Stomach smooth muscle (tissue), 2 donors: ENCODE measurements around the gene PARK7.

Source experiments
- H3K27ac ChIP-seq: one replicate; pipeline ENCODE4 v1.7.0; 2013; ENCODE audit warnings: mild to moderate bottlenecking, low read length, inconsistent platforms
- H3K27me3 ChIP-seq, 2 donors: one replicate each; pipeline ENCODE4 v1.7.0; 2013; ENCODE audit warnings: low read length in 2 of 2; ENCODE audit not compliant: insufficient read depth in 2 of 2, control insufficient read depth in 1 of 2
- H3K36me3 ChIP-seq, 2 donors: one replicate each; pipeline ENCODE4 v1.7.0; 2013; ENCODE audit warnings: low read length in 2 of 2; ENCODE audit not compliant: control insufficient read depth in 2 of 2, insufficient read depth in 2 of 2
- H3K4me1 ChIP-seq: one replicate; pipeline ENCODE4 v1.7.0; 2013; ENCODE audit warnings: low read length; ENCODE audit not compliant: control insufficient read depth, insufficient read depth
- H3K4me3 ChIP-seq, 2 donors: one replicate each; pipeline ENCODE4 v1.7.0; 2013; ENCODE audit warnings: low read length in 2 of 2
- H3K9ac ChIP-seq, 2 donors: one replicate each; pipeline ENCODE4 v1.7.0; 2013; ENCODE audit warnings: low read length in 2 of 2, mild to moderate bottlenecking in 1 of 2
- H3K9me3 ChIP-seq, 2 donors: one replicate each; pipeline ENCODE4 v1.7.0; 2013; ENCODE audit warnings: low read length in 2 of 2; ENCODE audit not compliant: control insufficient read depth in 2 of 2
- donor health status: healthy.
- donor health status: Pancreatic carcinoma.

The PARK7 gene

GRCh38 chr1:7994827-7995226, 33.3 kb downstream of the PARK7 start:
- peaks cover 3% of the 10 kb centered on the region for H3K4me1 ChIP-seq
- H3K9ac ChIP-seq, result no peak overlapping the region
- H3K9me3 ChIP-seq, result no peaks in the 10 kb centered on the region
- H3K27me3 ChIP-seq, result no peaks in the 10 kb centered on the region
- H3K36me3 ChIP-seq, result peaks cover 0 to 2% of the 10 kb centered on the region in 2 donors
- H3K27ac ChIP-seq, result no peak overlapping the region
- H3K4me3 ChIP-seq, result no peak overlapping the region

GRCh38 chr1:7995437-7995836, 33.9 kb downstream of the PARK7 start:
- no peaks in the 10 kb centered on the region for H3K4me1 ChIP-seq
- H3K9me3 ChIP-seq, result no peaks in the 10 kb centered on the region
- no peak overlapping the region for H3K27ac ChIP-seq
- no peaks in the 10 kb centered on the region for H3K27me3 ChIP-seq
- H3K9ac ChIP-seq, result no peak overlapping the region
- H3K4me3 ChIP-seq, result no peak overlapping the region
- H3K36me3 ChIP-seq, result no peaks in the 10 kb centered on the region

- no peak overlapping the region for H3K27ac ChIP-seq
- H3K4me1 ChIP-seq, result peaks cover 22% of the 10 kb centered on the region
- H3K9ac ChIP-seq, result no peak overlapping the region
- H3K4me3 ChIP-seq, result no peak overlapping the region
- H3K9me3 ChIP-seq, result no peaks in the 10 kb centered on the region
- H3K27me3 ChIP-seq, result no peaks in the 10 kb centered on the region
- no peaks in the 10 kb centered on the region for H3K36me3 ChIP-seq
Observed at GRCh38 chr1:8002329-8002910, 40.9 kb downstream of the PARK7 start.

- H3K9ac ChIP-seq, result no peak overlapping the region
- H3K36me3 ChIP-seq, result no peaks in the 10 kb centered on the region
- H3K27ac ChIP-seq, result no peak overlapping the region
- H3K4me3 ChIP-seq, result no peak overlapping the region
- H3K4me1 ChIP-seq, result peaks cover 22% of the 10 kb centered on the region
- H3K27me3 ChIP-seq, result no peaks in the 10 kb centered on the region
- H3K9me3 ChIP-seq, result no peaks in the 10 kb centered on the region
Observed at GRCh38 chr1:8002921-8003320, 41.4 kb downstream of the PARK7 start.

GRCh38 chr1:8003438-8004112, 42.1 kb downstream of the PARK7 start:
- H3K4me3 ChIP-seq, result no peak overlapping the region
- peaks cover 0 to 1% of the 10 kb centered on the region in 2 donors for H3K36me3 ChIP-seq
- H3K27ac ChIP-seq, result peak overlapping the region; percentile 75
- no peak overlapping the region for H3K9ac ChIP-seq
- H3K9me3 ChIP-seq, result no peaks in the 10 kb centered on the region
- no peaks in the 10 kb centered on the region for H3K27me3 ChIP-seq
- peaks cover 22% of the 10 kb centered on the region for H3K4me1 ChIP-seq

- H3K4me1 ChIP-seq, result peaks cover 22% of the 10 kb centered on the region
- peak overlapping the region in 1 of 2 donors; percentile 40 for H3K4me3 ChIP-seq
- H3K9ac ChIP-seq, result peak overlapping the region in 1 of 2 donors; percentile 12
- no peaks in the 10 kb centered on the region for H3K27me3 ChIP-seq
- H3K9me3 ChIP-seq, result no peaks in the 10 kb centered on the region
- peaks cover 2% of the 10 kb centered on the region in 2 donors for H3K36me3 ChIP-seq
- peak overlapping the region; percentile 75 for H3K27ac ChIP-seq
Observed at GRCh38 chr1:8004113-8004802, 42.7 kb downstream of the PARK7 start.

GRCh38 chr1:8004803-8005573, 43.5 kb downstream of the PARK7 start:
- H3K9me3 ChIP-seq, result no peaks in the 10 kb centered on the region
- peak overlapping the region; percentile 75 for H3K27ac ChIP-seq
- peaks cover 9% of the 10 kb centered on the region in 2 donors for H3K36me3 ChIP-seq
- H3K4me1 ChIP-seq, result peaks cover 22% of the 10 kb centered on the region
- H3K4me3 ChIP-seq, result peak overlapping the region; percentile 26 to 40
- H3K9ac ChIP-seq, result peak overlapping the region; percentile 13 to 48
- no peaks in the 10 kb centered on the region for H3K27me3 ChIP-seq

- no peak overlapping the region for H3K4me3 ChIP-seq
- no peaks in the 10 kb centered on the region for H3K9me3 ChIP-seq
- no peaks in the 10 kb centered on the region for H3K27me3 ChIP-seq
- peaks cover 28% of the 10 kb centered on the region for H3K4me1 ChIP-seq
- peaks cover 18 to 22% of the 10 kb centered on the region in 2 donors for H3K36me3 ChIP-seq
- H3K9ac ChIP-seq, result no peak overlapping the region
- H3K27ac ChIP-seq, result no peak overlapping the region
Observed at GRCh38 chr1:8006037-8006963, 44.8 kb downstream of the PARK7 start.

GRCh38 chr1:8009043-8010002, 47.8 kb downstream of the PARK7 start:
- Histone ChIP-seq H3K9me3 (no peaks in the 10 kb centered on the region), H3K27me3 (no peaks in the 10 kb centered on the region), H3K9ac (no peak overlapping the region), H3K36me3 (peaks cover 44% of the 10 kb centered on the region in 2 donors), H3K4me1 (peaks cover 26% of the 10 kb centered on the region), H3K4me3 (no peak overlapping the region), H3K27ac (peak overlapping the region; percentile 24)
